IPS-18c (cell line): Measurements from ENCODE around the gene HES4.
"Not testable (repeated sequence)": the region's sequence is repeated elsewhere in the genome, so short reads cannot be mapped to it uniquely, and the experiment has no call there.

ENCODE experiments used
- H3K4me3 ChIP-seq: 2 replicates; pipeline ENCODE4 v1.7.0; 2013; ENCODE audit warnings: low read depth, mild to moderate bottlenecking, low read length, moderate library complexity; ENCODE audit not compliant: insufficient read depth
- H3K9me3 ChIP-seq: one replicate; pipeline ENCODE4 v1.6.1; 2013; ENCODE audit warnings: mild to moderate bottlenecking, low read length, moderate library complexity; ENCODE audit not compliant: control insufficient read depth, insufficient read depth

The HES4 gene

GRCh38 chr1:994546-994945 is 5.4 kb downstream of the HES4 start:
- not testable (repeated sequence) for H3K4me3 ChIP-seq, H3K9me3 ChIP-seq

GRCh38 chr1:993379-993995 is 6.4 kb downstream of the HES4 start:
- H3K9me3 ChIP-seq: peaks cover 2% of the 10 kb centered on the region
- no peak overlapping the region for H3K4me3 ChIP-seq

- peaks cover 2% of the 10 kb centered on the region for H3K9me3 ChIP-seq
- no peak overlapping the region for H3K4me3 ChIP-seq
These were observed 7.5 kb downstream of the HES4 start for GRCh38 chr1:992362-992761.

- Histone ChIP-seq H3K4me3 (no peak overlapping the region), H3K9me3 (peaks cover 2% of the 10 kb centered on the region)
These were observed 8.0 kb downstream of the HES4 start for GRCh38 chr1:991895-992294.

GRCh38 chr1:991275-991674 is 8.6 kb downstream of the HES4 start:
- not testable (repeated sequence) for H3K9me3 ChIP-seq, H3K4me3 ChIP-seq

GRCh38 chr1:988061-988460 is 11.8 kb downstream of the HES4 start:
- not testable (repeated sequence) for H3K4me3 ChIP-seq, H3K9me3 ChIP-seq

GRCh38 chr1:985126-985525 is 14.8 kb downstream of the HES4 start:
- H3K9me3 ChIP-seq: no peaks in the 10 kb centered on the region
- H3K4me3 ChIP-seq: no peak overlapping the region

- Histone ChIP-seq H3K9me3 (no peaks in the 10 kb centered on the region), H3K4me3 (no peak overlapping the region)
These were observed 15.5 kb downstream of the HES4 start for GRCh38 chr1:984476-984814.

- H3K4me3 ChIP-seq: no peak overlapping the region
- H3K9me3 ChIP-seq: no peaks in the 10 kb centered on the region
These were observed 16.0 kb downstream of the HES4 start for GRCh38 chr1:983798-984475.

- Histone ChIP-seq H3K9me3 (no peaks in the 10 kb centered on the region), H3K4me3 (no peak overlapping the region)
These were observed 17.0 kb downstream of the HES4 start for GRCh38 chr1:982765-983436.

- Histone ChIP-seq H3K9me3 (no peaks in the 10 kb centered on the region), H3K4me3 (no peak within 1 kb of the TSS)
These were observed 17.8 kb downstream of the HES4 start, which contains the start of gene PERM1 for GRCh38 chr1:981955-982558. Gene PERM1, minus strand, starts transcription at chr1:982093. Its CDS starts 1,064 bp downstream, at chr1:981029.

- H3K4me3 ChIP-seq: no peak overlapping the region
- H3K9me3 ChIP-seq: no peaks in the 10 kb centered on the region
These were observed 18.4 kb downstream of the HES4 start for GRCh38 chr1:981491-981954.

- Histone ChIP-seq H3K9me3 (no peaks in the 10 kb centered on the region), H3K4me3 (no peak overlapping the region)
These were observed 19.1 kb downstream of the HES4 start for GRCh38 chr1:980602-981395.

- Histone ChIP-seq H3K4me3 (no peak overlapping the region), H3K9me3 (peaks cover 2% of the 10 kb centered on the region)
These were observed 19.7 kb downstream of the HES4 start for GRCh38 chr1:980137-980571.

- peaks cover 2% of the 10 kb centered on the region for H3K9me3 ChIP-seq
- H3K4me3 ChIP-seq: no peak overlapping the region
These were observed 20.2 kb downstream of the HES4 start for GRCh38 chr1:979744-980072.

GRCh38 chr1:978835-979743 is 20.8 kb downstream of the HES4 start:
- Histone ChIP-seq H3K4me3 (no peak overlapping the region), H3K9me3 (peaks cover 2% of the 10 kb centered on the region)
